ENCODE data around the gene SREBF2. TPM values are rescaled to one million over a fixed set of nuclear protein-coding genes. Genes with fewer than 3 reads are reported as not detected.

The SREBF2 gene
- polyA plus RNA-seq, 1 donor from 2014 or later: 59.8 TPM

- H3K4me1 Mint-ChIP-seq: peaks cover 0 to 3% (median 0%) of the 10 kb centered on the region in 3 donors
- H3K27ac Mint-ChIP-seq: peak overlapping the region in 2 of 3 donors; percentile 45 to 73
- no peaks in the 10 kb centered on the region for H3K27me3 Mint-ChIP-seq
- no peak overlapping the region for H3K4me3 Mint-ChIP-seq
- no peaks in the 10 kb centered on the region for H3K9me3 Mint-ChIP-seq
- no peaks in the 10 kb centered on the region for H3K36me3 Mint-ChIP-seq
Observed at GRCh38 chr22:41899110-41899509, 66.2 kb downstream of the SREBF2 start.

GRCh38 chr22:41899992-41900651 lies 67.2 kb downstream of the SREBF2 start:
- no peaks in the 10 kb centered on the region for H3K36me3 Mint-ChIP-seq
- peak overlapping the region in 2 of 4 donors; percentile 8 to 45 for H3K4me3 Mint-ChIP-seq
- H3K27me3 Mint-ChIP-seq: no peaks in the 10 kb centered on the region
- H3K9me3 Mint-ChIP-seq: no peaks in the 10 kb centered on the region
- H3K4me1 Mint-ChIP-seq: peaks cover 0 to 3% (median 0%) of the 10 kb centered on the region in 3 donors
- H3K27ac Mint-ChIP-seq: peak overlapping the region in 2 of 3 donors; percentile 45 to 73

GRCh38 chr22:41900652-41901312 lies 67.9 kb downstream of the SREBF2 start:
- no peaks in the 10 kb centered on the region for H3K9me3 Mint-ChIP-seq
- peak overlapping the region in 1 of 4 donors; percentile 17 for H3K4me3 Mint-ChIP-seq
- peak overlapping the region in 1 of 3 donors; percentile 35 for H3K27ac Mint-ChIP-seq
- H3K36me3 Mint-ChIP-seq: peaks cover 2% of the 10 kb centered on the region
- H3K27me3 Mint-ChIP-seq: no peaks in the 10 kb centered on the region
- H3K4me1 Mint-ChIP-seq: peaks cover 0 to 3% (median under 1%) of the 10 kb centered on the region in 3 donors

GRCh38 chr22:41902016-41902415 lies 69.1 kb downstream of the SREBF2 start:
- H3K9me3 Mint-ChIP-seq: no peaks in the 10 kb centered on the region
- H3K4me1 Mint-ChIP-seq: peaks cover 0 to 3% (median 2%) of the 10 kb centered on the region in 3 donors
- no peaks in the 10 kb centered on the region for H3K27me3 Mint-ChIP-seq
- peaks cover 3% of the 10 kb centered on the region for H3K36me3 Mint-ChIP-seq
- H3K4me3 Mint-ChIP-seq: peak overlapping the region in 1 of 4 donors; percentile 55
- H3K27ac Mint-ChIP-seq: peak overlapping the region; percentile 71 to 86 (median 85)

GRCh38 chr22:41902932-41903421 lies 70.1 kb downstream of the SREBF2 start:
- H3K36me3 Mint-ChIP-seq: peaks cover 4% of the 10 kb centered on the region
- peak overlapping the region in 1 of 3 donors; percentile 81 for H3K27ac Mint-ChIP-seq
- H3K4me1 Mint-ChIP-seq: peaks cover 0 to 3% (median 2%) of the 10 kb centered on the region in 3 donors
- H3K27me3 Mint-ChIP-seq: no peaks in the 10 kb centered on the region
- H3K4me3 Mint-ChIP-seq: no peak overlapping the region
- H3K9me3 Mint-ChIP-seq: no peaks in the 10 kb centered on the region

- H3K4me3 Mint-ChIP-seq: no peak overlapping the region
- peaks cover 6% of the 10 kb centered on the region for H3K36me3 Mint-ChIP-seq
- H3K9me3 Mint-ChIP-seq: no peaks in the 10 kb centered on the region
- peaks cover 9 to 14% (median 14%) of the 10 kb centered on the region in 3 donors for H3K4me1 Mint-ChIP-seq
- H3K27ac Mint-ChIP-seq: peak overlapping the region; percentile 35 to 80 (median 75)
- peaks cover 1% of the 10 kb centered on the region for H3K27me3 Mint-ChIP-seq
Observed at GRCh38 chr22:41904450-41905410, 71.8 kb downstream of the SREBF2 start.

GRCh38 chr22:41905411-41906202 lies 72.7 kb downstream of the SREBF2 start:
- Mint-ChIP-seq H3K27me3 (peaks cover 1% of the 10 kb centered on the region), H3K4me1 (peaks cover 9 to 14% (median 14%) of the 10 kb centered on the region in 3 donors), H3K4me3 (no peak overlapping the region), H3K36me3 (peaks cover 6% of the 10 kb centered on the region), H3K9me3 (no peaks in the 10 kb centered on the region), H3K27ac (peak overlapping the region in 2 of 3 donors; percentile 39 to 78)

- peak overlapping the region; percentile 55 to 99 (median 87) for H3K27ac Mint-ChIP-seq
- H3K36me3 Mint-ChIP-seq: peaks cover 6% of the 10 kb centered on the region
- peaks cover 9 to 18% (median 18%) of the 10 kb centered on the region in 3 donors for H3K4me1 Mint-ChIP-seq
- no peaks in the 10 kb centered on the region for H3K9me3 Mint-ChIP-seq
- H3K27me3 Mint-ChIP-seq: peaks cover 6% of the 10 kb centered on the region
- peak overlapping the region in 2 of 4 donors; percentile 32 to 90 for H3K4me3 Mint-ChIP-seq
Observed at GRCh38 chr22:41906822-41907221, 73.9 kb downstream of the SREBF2 start.

- peaks cover 9 to 25% (median 24%) of the 10 kb centered on the region in 3 donors for H3K4me1 Mint-ChIP-seq
- no peaks in the 10 kb centered on the region for H3K9me3 Mint-ChIP-seq
- H3K36me3 Mint-ChIP-seq: peaks cover 6% of the 10 kb centered on the region
- H3K27me3 Mint-ChIP-seq: peaks cover 10% of the 10 kb centered on the region
- H3K4me3 Mint-ChIP-seq: peak overlapping the region in 3 of 4 donors; percentile 41 to 90 (median 88)
- H3K27ac Mint-ChIP-seq: peak overlapping the region; percentile 55 to 99 (median 87)
Observed at GRCh38 chr22:41907436-41908401, 74.8 kb downstream of the SREBF2 start.

- Mint-ChIP-seq H3K36me3 (peaks cover 6% of the 10 kb centered on the region), H3K27ac (peak overlapping the region; percentile 96 to 99 (median 97)), H3K9me3 (no peaks in the 10 kb centered on the region), H3K4me3 (peak overlapping the region; percentile 60 to 90 (median 88)), H3K4me1 (peaks cover 9 to 31% (median 29%) of the 10 kb centered on the region in 3 donors), H3K27me3 (peaks cover 11% of the 10 kb centered on the region)
Observed at GRCh38 chr22:41908411-41909309, 75.8 kb downstream of the SREBF2 start.

GRCh38 chr22:41909310-41910049 lies 76.6 kb downstream of the SREBF2 start:
- H3K27me3 Mint-ChIP-seq: peaks cover 11% of the 10 kb centered on the region
- H3K27ac Mint-ChIP-seq: peak overlapping the region; percentile 96 to 99 (median 97)
- H3K9me3 Mint-ChIP-seq: no peaks in the 10 kb centered on the region
- peaks cover 6% of the 10 kb centered on the region for H3K36me3 Mint-ChIP-seq
- peak overlapping the region; percentile 60 to 90 (median 84) for H3K4me3 Mint-ChIP-seq
- peaks cover 9 to 31% (median 29%) of the 10 kb centered on the region in 3 donors for H3K4me1 Mint-ChIP-seq

Data from IgD-negative memory B cell (primary cell).